HAP-1 (cell line): ENCODE data around the gene IFIT5.
"Not testable (repeated sequence)": the region's sequence is repeated elsewhere in the genome, so short reads cannot be mapped to it uniquely, and the experiment has no call there.

Experiments
- DNase-seq, 2 experiments: peaks; one replicate each; pipeline ENCODE4 v3.0.0-alpha.2; 2016 to 2020; ENCODE audit warnings: low spot score in 2 of 2
- H3K27me3 ChIP-seq: fragments of 250-450 bp; sonication (Bioruptor Pico); 2 replicates; pipeline ENCODE4 v1.5.1; 2020; ENCODE audit warnings: low read depth, mild to moderate bottlenecking, moderate library complexity
- H3K36me3 ChIP-seq: fragments of 250-450 bp; sonication (Bioruptor Pico); replicated peaks from 2 replicates; pipeline ENCODE4 v1.5.1; 2020; ENCODE audit warnings: mild to moderate bottlenecking
- H3K4me1 ChIP-seq: fragments of 250-450 bp; sonication (Bioruptor Pico); 2 replicates; pipeline ENCODE4 v1.5.1; 2020; ENCODE audit warnings: mild to moderate bottlenecking
- H3K4me3 ChIP-seq: fragments of 250-450 bp; sonication (Bioruptor Pico); 2 replicates; pipeline ENCODE4 v1.5.1; 2020; ENCODE audit warnings: mild to moderate bottlenecking, moderate library complexity
- H3K9me3 ChIP-seq: fragments of 250-450 bp; sonication (Bioruptor Pico); 2 replicates; pipeline ENCODE4 v1.5.1; 2020; ENCODE audit warnings: mild to moderate bottlenecking, moderate library complexity
- in situ Hi-C: fragments of 300-500 bp; cut with MboI; formaldehyde crosslinking; loops from 3 replicates; pipeline ENCODE4 v1.14.3; 2020; ENCODE audit warnings: low sequenced_read_pairs, inconsistent platforms, mixed read lengths

Gene IFIT5

DNA sequence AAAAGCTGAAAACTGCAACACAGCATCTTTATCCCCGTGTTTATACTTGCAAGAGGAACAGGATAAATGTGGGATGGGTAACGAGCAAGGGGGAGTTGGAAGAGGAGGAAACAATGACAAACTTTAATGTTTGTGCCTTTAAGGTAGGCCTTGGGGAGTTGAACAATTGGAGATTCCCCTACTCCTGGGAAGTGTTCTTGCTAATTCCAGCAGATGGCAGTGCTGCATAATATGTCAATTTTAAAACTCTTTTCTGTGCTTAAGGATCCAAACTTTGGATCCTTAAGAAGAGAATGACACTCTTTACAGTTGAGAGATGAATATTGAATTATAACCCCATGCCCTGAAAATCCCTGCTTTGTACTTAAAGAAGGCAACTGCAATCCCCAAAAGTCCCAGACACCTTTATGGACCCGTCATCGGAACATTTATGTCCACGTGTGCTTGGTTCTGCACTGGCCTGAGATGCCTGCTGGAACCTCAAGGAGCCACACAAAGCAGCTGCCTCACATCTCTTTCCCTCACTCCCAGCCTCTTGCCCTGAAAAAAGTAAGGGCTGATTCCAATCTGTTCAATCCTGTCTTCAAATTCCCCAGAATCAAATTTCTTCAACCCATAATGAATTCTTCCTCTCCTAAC is 12.0 kb downstream of the IFIT5 start:
- in situ Hi-C loops = loop anchor here (25.0 kb wide), 1 partner anchor 286 kb away; the partner anchor contains the start of gene KIF20B
- H3K4me3 ChIP-seq = no peak overlapping the region
- peaks cover 8% of the 10 kb centered on the region; the same call in 1 of the 2 replicates for H3K4me1 ChIP-seq
- no peaks in the 10 kb centered on the region for H3K36me3 ChIP-seq
- no peaks in the 10 kb centered on the region for H3K9me3 ChIP-seq
- DNase-seq = peak; percentile 34 to 71
- H3K27me3 ChIP-seq = no peaks in the 10 kb centered on the region

GRCh38 chr10:89427629-89428028 is 13.3 kb downstream of the IFIT5 start:
- in situ Hi-C loops = loop anchor here (25.0 kb wide), 1 partner anchor 285 kb away; the partner anchor contains the start of gene KIF20B
- Histone ChIP-seq H3K4me3 (no peak overlapping the region), H3K27me3 (no peaks in the 10 kb centered on the region), H3K9me3 (no peaks in the 10 kb centered on the region), H3K4me1 (peaks cover 8% of the 10 kb centered on the region; the same call in 1 of the 2 replicates), H3K36me3 (no peaks in the 10 kb centered on the region)
- no peak for DNase-seq

GRCh38 chr10:89428877-89429276 is 14.5 kb downstream of the IFIT5 start:
- in situ Hi-C loops = loop anchor here (25.0 kb wide), 1 partner anchor 283 kb away; the partner anchor contains the start of gene KIF20B
- Histone ChIP-seq H3K4me1 (peaks cover 8% of the 10 kb centered on the region; the same call in 1 of the 2 replicates), H3K9me3 (no peaks in the 10 kb centered on the region), H3K27me3 (peaks cover under 1% of the 10 kb centered on the region), H3K4me3 (no peak overlapping the region), H3K36me3 (no peaks in the 10 kb centered on the region)
- no peak for DNase-seq

GRCh38 chr10:89431977-89432376 is 17.6 kb downstream of the IFIT5 start:
- no peaks in the 10 kb centered on the region for H3K9me3 ChIP-seq
- peaks cover 8% of the 10 kb centered on the region; the same call in 1 of the 2 replicates for H3K4me1 ChIP-seq
- H3K27me3 ChIP-seq = peaks cover 11% of the 10 kb centered on the region
- H3K36me3 ChIP-seq = no peaks in the 10 kb centered on the region
- no peak for DNase-seq
- H3K4me3 ChIP-seq = no peak overlapping the region
- in situ Hi-C loops = loop anchor here (10.0 to 25.0 kb wide), 2 partner anchors 123 to 280 kb away; partner anchors contain the start of gene KIF20B

GRCh38 chr10:89438525-89438924 is 24.2 kb downstream of the IFIT5 start:
- no peaks in the 10 kb centered on the region for H3K36me3 ChIP-seq
- no peak overlapping the region for H3K4me3 ChIP-seq
- DNase-seq = no peak
- in situ Hi-C loops = loop anchor here (10.0 to 25.0 kb wide), 2 partner anchors 116 to 274 kb away; partner anchors contain the start of gene KIF20B
- H3K4me1 ChIP-seq = no peaks in the 10 kb centered on the region
- no peaks in the 10 kb centered on the region for H3K9me3 ChIP-seq
- H3K27me3 ChIP-seq = peaks cover 15% of the 10 kb centered on the region

DNA sequence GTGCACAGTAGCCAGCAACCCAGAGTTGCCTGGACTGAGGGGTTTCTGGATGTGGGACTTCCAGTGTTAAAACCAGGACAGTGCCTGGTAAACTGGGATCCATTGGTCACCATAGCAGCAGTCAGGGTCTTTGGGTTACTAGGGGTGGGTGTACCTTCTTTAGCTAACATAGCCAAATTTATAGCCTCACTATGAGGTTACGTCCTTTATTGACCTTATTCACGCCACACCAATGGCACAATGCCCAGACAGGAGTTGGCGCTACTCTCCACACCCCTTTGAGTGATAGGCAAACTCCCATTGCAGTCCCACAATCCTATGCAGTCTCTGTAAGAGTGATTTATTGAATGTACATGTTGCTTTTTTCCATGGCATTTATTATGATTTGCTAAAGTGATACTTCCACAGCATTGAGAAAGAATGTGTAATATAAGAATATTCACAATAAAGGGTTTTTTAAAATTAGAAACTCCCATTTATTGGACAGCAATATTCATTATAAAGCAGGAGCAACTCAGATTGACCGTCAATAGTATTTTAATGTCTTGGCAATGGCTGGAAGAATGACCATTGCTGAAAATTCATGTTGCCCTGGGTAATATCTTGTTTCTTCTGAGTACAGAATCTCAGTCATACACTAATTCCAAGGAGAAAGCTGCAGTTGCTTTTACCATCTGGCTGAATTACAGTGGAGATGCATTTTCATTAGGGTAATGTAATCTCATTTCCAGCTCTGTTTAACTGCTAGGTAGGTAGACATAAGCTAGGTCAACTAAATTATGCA is 26.1 kb downstream of the IFIT5 start:
- in situ Hi-C loops = loop anchor here (25.0 kb wide), 1 partner anchor 272 kb away; the partner anchor contains the start of gene KIF20B

GRCh38 chr10:89442289-89442688 is 27.9 kb downstream of the IFIT5 start:
- Histone ChIP-seq H3K4me3 (no peak overlapping the region), H3K9me3 (no peaks in the 10 kb centered on the region; the same call in 1 of the 2 replicates), H3K27me3 (peaks cover 4% of the 10 kb centered on the region; the same call in 1 of the 2 replicates), H3K4me1 (no peaks in the 10 kb centered on the region), H3K36me3 (no peaks in the 10 kb centered on the region)
- in situ Hi-C loops = loop anchor here (25.0 kb wide), 1 partner anchor 270 kb away; the partner anchor contains the start of gene KIF20B
- DNase-seq = no peak

More for the DNA sequence above, 26.1 kb downstream of the IFIT5 start:
- Histone ChIP-seq H3K9me3 (no peaks in the 10 kb centered on the region; the same call in 1 of the 2 replicates), H3K27me3 (peaks cover 7% of the 10 kb centered on the region), H3K4me3 (no peak overlapping the region), H3K4me1 (no peaks in the 10 kb centered on the region), H3K36me3 (no peaks in the 10 kb centered on the region)
- DNase-seq = no peak

GRCh38 chr10:89444819-89445218 is 30.5 kb downstream of the IFIT5 start:
- not testable (repeated sequence) for H3K4me3 ChIP-seq, H3K4me1 ChIP-seq, H3K36me3 ChIP-seq, H3K9me3 ChIP-seq, DNase-seq, H3K27me3 ChIP-seq
- in situ Hi-C loops = loop anchor here (25.0 kb wide), 1 partner anchor 267 kb away; the partner anchor contains the start of gene KIF20B

GRCh38 chr10:89450901-89451300 is 36.5 kb downstream of the IFIT5 start:
- Histone ChIP-seq H3K9me3 (no peaks in the 10 kb centered on the region), H3K4me1 (no peaks in the 10 kb centered on the region), H3K4me3 (no peak overlapping the region), H3K36me3 (no peaks in the 10 kb centered on the region), H3K27me3 (no peaks in the 10 kb centered on the region; the same call in 1 of the 2 replicates)
- no peak for DNase-seq
- in situ Hi-C loops = no loop called here

- no peak overlapping the region for H3K4me3 ChIP-seq
- no peak for DNase-seq
- no peaks in the 10 kb centered on the region for H3K4me1 ChIP-seq
- H3K36me3 ChIP-seq = no peaks in the 10 kb centered on the region
- in situ Hi-C loops = no loop called here
- H3K9me3 ChIP-seq = no peaks in the 10 kb centered on the region
- peaks cover 2% of the 10 kb centered on the region for H3K27me3 ChIP-seq
These were observed 37.8 kb downstream of the IFIT5 start for GRCh38 chr10:89452193-89452592.

DNA sequence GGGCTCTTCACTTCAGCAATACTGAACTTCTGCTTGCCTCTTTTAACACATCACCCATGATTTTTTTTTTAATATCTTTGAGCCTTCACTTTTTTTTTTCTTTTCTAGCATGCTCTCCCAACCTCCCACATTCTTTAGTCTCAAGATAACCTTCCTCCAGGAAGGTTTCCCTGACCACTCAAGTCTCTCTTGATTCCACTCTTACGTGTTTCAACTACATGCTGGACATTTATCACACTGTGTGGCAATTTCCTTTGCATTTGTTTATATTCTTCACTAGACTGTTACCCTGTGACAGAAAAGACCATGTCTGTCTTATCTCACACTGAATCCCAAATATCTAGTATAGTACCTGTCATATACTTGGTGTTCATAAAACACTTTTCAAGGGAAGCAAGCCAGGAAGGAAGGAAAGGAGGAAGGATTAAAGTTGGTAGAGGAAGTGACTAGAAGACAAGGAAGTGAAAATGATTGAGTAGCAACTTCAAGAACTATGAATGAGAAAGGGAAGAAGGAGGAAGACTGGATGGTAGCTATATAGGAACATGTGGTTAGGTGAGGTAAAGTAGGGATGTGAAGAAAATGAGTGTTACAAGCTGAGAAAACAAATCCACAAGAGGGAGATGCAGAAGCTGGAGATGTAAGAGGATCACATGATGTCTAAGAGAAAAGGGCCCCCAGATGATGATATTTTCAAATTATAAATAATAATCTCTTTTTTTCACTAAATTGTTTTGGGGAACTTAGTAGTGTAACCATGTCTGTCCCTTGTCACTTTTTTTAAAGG is 40.4 kb downstream of the IFIT5 start:
- in situ Hi-C loops = no loop called here
- DNase-seq = no peak
- H3K4me3 ChIP-seq = no peak overlapping the region
- no peaks in the 10 kb centered on the region for H3K4me1 ChIP-seq
- H3K36me3 ChIP-seq = no peaks in the 10 kb centered on the region
- no peaks in the 10 kb centered on the region for H3K9me3 ChIP-seq
- peaks cover 7% of the 10 kb centered on the region for H3K27me3 ChIP-seq

DNA sequence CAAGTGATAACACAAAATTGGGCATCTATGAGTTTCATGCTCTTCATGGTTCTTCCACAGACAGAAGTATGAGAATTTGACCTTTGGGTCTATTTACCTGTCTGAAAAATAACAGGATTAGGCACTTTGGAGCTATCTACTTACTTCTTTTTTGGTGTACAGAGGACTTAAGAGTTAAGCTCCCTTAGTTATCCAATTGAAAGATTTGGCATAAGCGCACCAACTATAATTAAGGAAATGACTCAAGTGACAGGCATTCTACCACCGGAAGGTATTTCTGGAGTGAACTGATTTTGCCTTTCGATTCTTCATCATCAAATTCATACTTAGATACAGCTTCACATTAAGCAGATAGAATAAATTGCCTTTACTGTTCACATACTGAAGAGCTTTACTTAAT is 43.9 kb downstream of the IFIT5 start:
- in situ Hi-C loops = no loop called here
- Histone ChIP-seq H3K4me1 (no peaks in the 10 kb centered on the region), H3K27me3 (peaks cover 9% of the 10 kb centered on the region), H3K36me3 (no peaks in the 10 kb centered on the region), H3K4me3 (no peak overlapping the region), H3K9me3 (no peaks in the 10 kb centered on the region)
- DNase-seq = no peak

GRCh38 chr10:89458784-89459183 is 44.4 kb downstream of the IFIT5 start:
- Histone ChIP-seq H3K4me1 (no peaks in the 10 kb centered on the region), H3K27me3 (peaks cover 9% of the 10 kb centered on the region), H3K4me3 (no peak overlapping the region), H3K36me3 (no peaks in the 10 kb centered on the region), H3K9me3 (no peaks in the 10 kb centered on the region)
- in situ Hi-C loops = no loop called here
- no peak for DNase-seq
